Measurements from ENCODE around the gene BIRC6. TPM values are rescaled to one million over a fixed set of nuclear protein-coding genes. Genes with fewer than 3 reads are reported as not detected.

Gene BIRC6
- total RNA-seq, 2 experiments from 2014 or later: 95.0 to 103 TPM

DNA sequence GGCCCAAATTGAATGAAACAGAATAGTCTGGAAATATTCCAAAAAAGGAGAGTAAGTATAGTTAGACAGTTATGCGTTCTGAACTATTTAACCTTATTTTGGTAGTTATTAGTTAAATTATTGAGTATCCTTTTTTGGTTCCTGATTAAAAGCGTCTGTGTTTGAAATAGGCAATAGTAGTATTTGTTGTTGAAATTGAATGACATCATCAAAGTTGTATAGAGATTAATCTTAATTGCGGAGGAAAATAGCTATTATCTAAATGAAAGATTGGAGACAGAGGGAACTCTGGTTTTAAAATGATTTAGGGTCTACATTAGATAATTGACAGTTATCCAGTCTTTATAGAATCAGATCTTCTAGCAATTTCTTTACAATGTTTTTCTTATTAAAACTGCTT, 115.8 kb downstream of the BIRC6 start:
- CTCF ChIA-PET: no interaction called here
- Mint-ChIP-seq H3K9me3 (no peaks in the 10 kb centered on the region), H3K4me1 (peaks cover 17% of the 10 kb centered on the region), H3K36me3 (ENCODE audit: low read depth) (peaks cover 59% of the 10 kb centered on the region), H3K27me3 (no peaks in the 10 kb centered on the region), H3K4me3 (no peak overlapping the region), H3K27ac (no peak overlapping the region)
- DNase-seq: no peak
- POLR2A ChIA-PET: no interaction called here

DNA sequence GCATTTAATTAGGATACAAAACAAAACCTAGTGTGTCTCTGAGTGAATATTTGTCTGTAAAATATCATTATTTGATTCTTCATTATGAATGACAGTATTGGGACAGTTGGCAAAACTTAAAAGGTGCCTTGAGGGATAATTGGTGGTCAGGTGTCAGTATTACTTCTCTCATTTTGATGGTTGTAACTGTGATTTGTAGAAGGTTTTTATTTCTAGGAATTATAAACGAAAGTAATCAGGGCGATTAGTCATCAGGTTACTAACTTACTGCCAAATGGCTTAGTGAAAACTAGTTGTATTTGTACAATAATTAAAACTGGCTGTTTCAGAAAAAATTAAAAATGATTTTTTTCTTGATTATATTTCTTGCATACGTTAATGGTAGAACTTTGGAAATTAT, 117.6 kb downstream of the BIRC6 start:
- CTCF ChIA-PET: no interaction called here
- no peak overlapping the region for H3K4me3 Mint-ChIP-seq
- no peaks in the 10 kb centered on the region for H3K9me3 Mint-ChIP-seq
- POLR2A ChIA-PET: interaction anchor here (0.9 kb wide), 1 partner anchor 16 kb away, joined by 3 read pairs; no protein-coding TSS in a partner anchor
- peaks cover 58% of the 10 kb centered on the region for H3K36me3 Mint-ChIP-seq (ENCODE audit: low read depth)
- DNase-seq: no peak
- H3K4me1 Mint-ChIP-seq: peaks cover 17% of the 10 kb centered on the region
- no peak overlapping the region for H3K27ac Mint-ChIP-seq
- H3K27me3 Mint-ChIP-seq: no peaks in the 10 kb centered on the region

DNA sequence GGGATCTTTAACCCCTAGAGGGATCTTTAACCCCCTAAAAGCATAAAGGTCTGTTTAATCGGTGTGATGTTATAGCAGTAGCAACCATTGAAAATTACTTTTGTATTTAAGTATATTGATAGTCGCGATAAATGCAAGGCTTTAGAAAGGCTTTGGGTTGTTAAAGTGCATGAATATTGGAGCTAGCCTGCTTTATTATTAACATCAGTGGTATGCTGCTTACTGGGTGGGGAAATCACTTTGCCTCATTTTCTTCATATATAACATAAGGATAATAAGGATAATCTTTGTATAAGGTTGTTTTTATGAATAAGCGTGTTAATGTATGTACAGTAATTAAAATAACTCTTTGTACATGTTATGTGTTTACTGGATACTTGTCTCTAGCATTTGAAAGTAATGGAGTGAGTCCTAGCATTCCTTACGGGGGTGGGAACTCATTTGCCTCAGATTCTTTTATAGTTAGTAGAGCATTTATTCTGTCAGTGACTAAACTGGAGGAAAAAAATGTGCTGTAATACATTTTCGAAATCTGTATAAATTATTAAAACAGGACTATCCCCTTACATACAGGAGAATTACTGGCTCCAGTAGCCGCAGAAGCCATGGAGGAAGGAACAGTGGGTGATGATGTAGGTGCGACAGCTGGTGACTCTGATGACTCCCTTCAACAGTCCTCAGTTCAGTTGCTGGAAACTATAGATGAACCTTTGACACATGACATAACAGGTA, 122.2 kb downstream of the BIRC6 start:
- ChIA-PET CTCF (no interaction called here), POLR2A (no interaction called here)
- H3K4me1 Mint-ChIP-seq: peaks cover 11% of the 10 kb centered on the region
- peaks cover 60% of the 10 kb centered on the region for H3K36me3 Mint-ChIP-seq (ENCODE audit: low read depth)
- H3K27ac Mint-ChIP-seq: no peak overlapping the region
- no peaks in the 10 kb centered on the region for H3K9me3 Mint-ChIP-seq
- no peak overlapping the region for H3K4me3 Mint-ChIP-seq
- DNase-seq: no peak
- H3K27me3 Mint-ChIP-seq: no peaks in the 10 kb centered on the region

DNA sequence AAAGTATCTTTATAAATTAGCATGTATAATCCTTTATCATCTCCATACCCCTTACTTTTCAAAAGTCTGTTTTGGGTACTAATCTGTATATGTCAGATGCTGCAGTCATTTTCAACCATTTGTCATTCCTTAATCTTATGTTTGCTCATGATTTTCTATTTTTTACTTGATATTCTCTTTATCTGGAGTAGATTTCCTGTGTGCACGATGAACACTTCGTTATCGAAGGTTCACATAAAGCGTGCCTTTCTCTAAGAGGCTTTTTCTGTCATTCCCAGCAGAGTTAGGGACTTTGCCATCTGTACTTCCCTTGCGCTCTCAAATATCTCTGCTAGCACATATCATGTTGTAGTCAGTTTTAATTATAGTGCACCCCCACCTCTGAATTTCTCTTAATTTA, 123.2 kb downstream of the BIRC6 start:
- H3K27me3 Mint-ChIP-seq: no peaks in the 10 kb centered on the region
- H3K36me3 Mint-ChIP-seq (ENCODE audit: low read depth): peaks cover 60% of the 10 kb centered on the region
- H3K4me3 Mint-ChIP-seq: no peak overlapping the region
- no peak for DNase-seq
- no peaks in the 10 kb centered on the region for H3K9me3 Mint-ChIP-seq
- CTCF ChIA-PET: interaction anchor here (0.9 kb wide), 1 partner anchor 17 kb away, joined by 4 read pairs; no protein-coding TSS in a partner anchor
- peaks cover 3% of the 10 kb centered on the region for H3K4me1 Mint-ChIP-seq
- POLR2A ChIA-PET: no interaction called here
- no peak overlapping the region for H3K27ac Mint-ChIP-seq

DNA sequence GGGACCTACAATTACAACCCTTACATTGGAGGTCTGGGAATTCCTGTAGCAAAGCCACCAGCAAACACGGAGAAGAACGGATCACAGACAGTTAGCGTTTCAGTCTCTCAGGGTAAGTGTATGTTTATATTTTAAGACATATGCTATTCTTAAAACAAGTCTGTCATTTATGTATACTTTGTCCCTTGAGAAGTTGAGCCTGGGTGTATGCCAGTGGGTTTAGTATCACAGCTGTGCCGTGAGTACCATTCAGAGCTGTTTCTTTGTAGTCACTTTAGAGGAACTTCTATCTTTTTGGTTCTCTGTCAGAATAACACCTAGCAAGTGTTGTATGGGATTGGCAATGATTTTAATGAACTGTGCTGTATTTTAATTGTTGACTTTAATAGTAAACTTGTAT, 125.6 kb downstream of the BIRC6 start:
- Mint-ChIP-seq H3K9me3 (no peaks in the 10 kb centered on the region), H3K27me3 (no peaks in the 10 kb centered on the region), H3K4me3 (no peak overlapping the region), H3K27ac (no peak overlapping the region), H3K36me3 (ENCODE audit: low read depth) (peaks cover 65% of the 10 kb centered on the region), H3K4me1 (peaks cover 2% of the 10 kb centered on the region)
- ChIA-PET CTCF (no interaction called here), POLR2A (no interaction called here)
- no peak for DNase-seq

DNA sequence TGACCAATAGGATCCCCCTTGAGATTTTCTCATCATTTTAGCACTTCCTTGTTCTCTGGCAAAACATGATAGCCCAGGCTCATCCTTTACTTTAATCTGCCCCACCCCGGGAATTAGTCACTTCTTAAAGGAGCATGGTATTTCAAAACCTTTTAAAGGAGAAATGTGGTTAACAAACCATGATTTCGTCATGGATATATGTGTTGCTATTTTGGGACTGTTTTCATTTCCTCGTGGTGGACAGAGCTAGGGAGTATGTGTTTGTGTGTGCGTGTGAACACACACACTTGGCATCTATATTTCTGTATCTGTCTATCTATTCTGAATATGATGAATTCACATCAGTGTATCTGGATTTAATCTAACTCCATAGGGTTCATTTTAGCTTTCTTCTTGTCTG, 128.1 kb downstream of the BIRC6 start:
- CTCF ChIA-PET: no interaction called here
- DNase-seq: no peak
- POLR2A ChIA-PET: interaction anchor here (1.1 kb wide), 1 partner anchor 9 kb away, joined by 3 read pairs; no protein-coding TSS in a partner anchor
- no peaks in the 10 kb centered on the region for H3K27me3 Mint-ChIP-seq
- no peak overlapping the region for H3K27ac Mint-ChIP-seq
- no peaks in the 10 kb centered on the region for H3K9me3 Mint-ChIP-seq
- H3K36me3 Mint-ChIP-seq (ENCODE audit: low read depth): peaks cover 59% of the 10 kb centered on the region
- H3K4me1 Mint-ChIP-seq: peaks cover 2% of the 10 kb centered on the region
- H3K4me3 Mint-ChIP-seq: no peak overlapping the region

DNA sequence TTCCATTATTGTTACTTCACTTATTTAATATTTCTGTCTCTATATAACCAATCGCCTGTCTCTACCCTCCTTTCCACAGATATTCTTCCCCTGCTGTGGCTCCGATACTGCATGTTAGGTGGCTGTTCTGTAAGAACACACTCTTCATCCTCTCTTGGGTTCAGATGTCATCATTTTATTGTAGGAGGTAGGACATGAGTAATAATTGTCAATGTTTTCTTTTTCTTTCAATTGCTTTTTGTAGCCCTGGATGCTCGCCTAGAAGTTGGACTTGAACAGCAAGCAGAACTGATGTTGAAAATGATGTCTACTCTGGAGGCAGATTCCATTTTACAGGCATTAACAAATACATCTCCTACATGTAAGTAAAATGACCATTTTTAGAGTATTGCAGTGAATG, 128.6 kb downstream of the BIRC6 start:
- peaks cover 58% of the 10 kb centered on the region for H3K36me3 Mint-ChIP-seq (ENCODE audit: low read depth)
- no peak overlapping the region for H3K27ac Mint-ChIP-seq
- H3K9me3 Mint-ChIP-seq: no peaks in the 10 kb centered on the region
- H3K4me1 Mint-ChIP-seq: peaks cover 2% of the 10 kb centered on the region
- ChIA-PET POLR2A (interaction anchor here (1.1 kb wide), 1 partner anchor 10 kb away, joined by 3 read pairs; no protein-coding TSS in a partner anchor), CTCF (no interaction called here)
- H3K4me3 Mint-ChIP-seq: no peak overlapping the region
- no peaks in the 10 kb centered on the region for H3K27me3 Mint-ChIP-seq
- DNase-seq: no peak

DNA sequence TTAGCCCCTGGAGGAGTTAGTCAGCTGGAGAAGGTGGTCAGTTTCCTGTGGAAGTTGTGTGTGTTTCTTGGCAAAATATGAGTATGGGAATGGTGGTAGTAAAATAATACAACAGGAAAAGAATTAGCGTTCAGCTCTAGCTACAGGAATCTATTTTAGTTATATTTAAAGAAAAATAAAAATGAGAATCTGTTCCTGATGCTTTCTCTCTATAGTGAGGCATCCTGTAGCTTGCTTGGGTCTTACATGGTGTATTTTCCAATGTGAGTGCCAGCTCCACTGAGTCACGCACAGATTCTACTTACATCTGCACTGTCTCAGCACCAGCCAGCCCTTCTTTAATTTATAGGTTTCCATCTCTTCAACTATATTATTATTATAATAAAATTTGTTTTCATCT, 132.2 kb downstream of the BIRC6 start:
- POLR2A ChIA-PET: no interaction called here
- H3K9me3 Mint-ChIP-seq: no peaks in the 10 kb centered on the region
- H3K27ac Mint-ChIP-seq: no peak overlapping the region
- peaks cover 47% of the 10 kb centered on the region for H3K36me3 Mint-ChIP-seq (ENCODE audit: low read depth)
- no peak for DNase-seq
- H3K27me3 Mint-ChIP-seq: no peaks in the 10 kb centered on the region
- H3K4me3 Mint-ChIP-seq: no peak overlapping the region
- peaks cover 2% of the 10 kb centered on the region for H3K4me1 Mint-ChIP-seq
- CTCF ChIA-PET: no interaction called here

DNA sequence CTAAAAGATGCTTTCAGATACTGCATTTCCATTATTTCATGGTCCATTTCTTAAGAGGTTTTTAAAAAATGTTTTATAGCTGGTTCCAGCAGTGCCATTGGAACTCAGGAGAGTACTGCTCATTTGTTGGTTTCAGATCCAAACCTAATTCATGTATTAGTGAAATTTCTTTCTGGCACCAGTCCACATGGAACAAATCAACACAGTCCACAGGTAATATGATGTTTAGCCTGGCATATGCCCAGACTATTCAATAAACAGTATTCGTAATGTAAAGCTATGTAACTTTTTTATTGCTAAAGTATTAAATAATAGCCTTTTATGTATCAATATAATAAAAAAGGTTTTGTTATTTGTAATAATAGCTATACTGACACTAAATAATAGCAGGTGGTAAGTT, 134.5 kb downstream of the BIRC6 start:
- no peak for DNase-seq
- Mint-ChIP-seq H3K4me1 (no peaks in the 10 kb centered on the region), H3K4me3 (no peak overlapping the region), H3K27ac (no peak overlapping the region), H3K9me3 (no peaks in the 10 kb centered on the region), H3K36me3 (ENCODE audit: low read depth) (peaks cover 30% of the 10 kb centered on the region), H3K27me3 (no peaks in the 10 kb centered on the region)
- CTCF ChIA-PET: no interaction called here
- POLR2A ChIA-PET: no interaction called here

DNA sequence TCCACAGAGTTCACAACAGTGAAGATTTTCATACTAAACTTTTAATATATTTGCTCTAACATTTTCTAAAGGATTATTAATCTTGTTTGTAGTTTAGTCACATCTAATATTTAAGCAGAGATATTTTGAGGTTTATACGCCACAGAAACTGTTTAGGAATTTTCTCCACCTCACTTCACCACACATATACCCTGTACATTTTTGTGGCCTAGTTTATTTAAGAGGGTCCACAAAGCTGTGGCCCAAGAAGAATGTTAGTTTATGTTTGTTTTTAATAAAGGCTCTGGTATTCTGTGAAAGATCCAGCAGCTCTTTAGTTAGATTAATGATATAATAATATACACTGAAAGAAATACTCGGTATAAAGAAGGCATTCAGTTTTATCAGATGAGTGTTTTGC, 138.3 kb downstream of the BIRC6 start:
- no peaks in the 10 kb centered on the region for H3K4me1 Mint-ChIP-seq
- CTCF ChIA-PET: no interaction called here
- no peak for DNase-seq
- H3K27ac Mint-ChIP-seq: no peak overlapping the region
- no peaks in the 10 kb centered on the region for H3K27me3 Mint-ChIP-seq
- no peak overlapping the region for H3K4me3 Mint-ChIP-seq
- H3K36me3 Mint-ChIP-seq (ENCODE audit: low read depth): peaks cover 35% of the 10 kb centered on the region
- no peaks in the 10 kb centered on the region for H3K9me3 Mint-ChIP-seq
- POLR2A ChIA-PET: no interaction called here

DNA sequence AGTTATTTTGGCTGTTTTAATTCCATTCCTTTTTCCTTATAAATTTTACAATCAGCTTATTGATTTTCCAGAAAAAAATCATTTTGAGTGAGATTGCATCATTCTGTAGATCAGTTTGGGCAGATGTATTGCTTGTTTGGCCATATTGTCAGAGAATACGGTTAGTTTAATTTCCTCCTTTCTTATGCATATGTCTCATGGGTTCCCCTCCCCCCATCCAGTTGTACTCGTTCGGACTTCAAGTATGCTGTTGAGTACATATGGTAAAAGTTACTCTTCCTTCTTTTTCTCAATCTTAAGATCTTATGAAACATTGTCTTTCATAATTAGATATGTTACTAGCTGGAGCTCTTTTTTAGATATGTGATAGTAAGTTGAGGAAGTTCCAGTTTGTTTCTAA, 139.8 kb downstream of the BIRC6 start:
- H3K36me3 Mint-ChIP-seq (ENCODE audit: low read depth): peaks cover 29% of the 10 kb centered on the region
- H3K9me3 Mint-ChIP-seq: no peaks in the 10 kb centered on the region
- no peaks in the 10 kb centered on the region for H3K4me1 Mint-ChIP-seq
- H3K27ac Mint-ChIP-seq: peak overlapping the region; percentile 25
- ChIA-PET CTCF (interaction anchor here (0.7 kb wide), 1 partner anchor 16 kb away, joined by 4 read pairs; no protein-coding TSS in a partner anchor), POLR2A (no interaction called here)
- H3K4me3 Mint-ChIP-seq: no peak overlapping the region
- no peak for DNase-seq
- H3K27me3 Mint-ChIP-seq: no peaks in the 10 kb centered on the region

DNA sequence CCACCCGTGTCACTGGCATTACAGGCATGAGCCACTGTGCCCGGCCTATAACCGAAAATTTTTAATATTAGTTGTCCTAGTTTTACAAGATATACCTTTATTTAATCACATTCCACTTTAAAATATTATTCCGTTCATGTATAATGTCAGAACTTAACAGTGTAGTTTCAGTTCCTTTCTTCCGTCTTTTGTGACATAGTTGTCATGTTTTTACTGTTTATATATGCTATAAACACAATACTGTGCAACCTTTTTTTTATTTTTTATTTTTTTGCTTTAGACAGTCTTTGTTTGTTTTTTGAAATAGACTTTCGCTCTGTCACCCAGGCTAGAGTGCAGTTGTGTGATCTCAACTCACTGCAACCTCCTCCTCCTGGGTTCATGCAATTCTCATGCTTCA, 141.5 kb downstream of the BIRC6 start:
- ChIA-PET POLR2A (no interaction called here), CTCF (interaction anchor here (0.6 kb wide), 1 partner anchor 122 kb away, joined by 6 read pairs; no protein-coding TSS in a partner anchor)
- no peak for DNase-seq
- H3K9me3 Mint-ChIP-seq: no peaks in the 10 kb centered on the region
- no peaks in the 10 kb centered on the region for H3K4me1 Mint-ChIP-seq
- no peak overlapping the region for H3K27ac Mint-ChIP-seq
- no peaks in the 10 kb centered on the region for H3K27me3 Mint-ChIP-seq
- peaks cover 33% of the 10 kb centered on the region for H3K36me3 Mint-ChIP-seq (ENCODE audit: low read depth)
- no peak overlapping the region for H3K4me3 Mint-ChIP-seq

DNA sequence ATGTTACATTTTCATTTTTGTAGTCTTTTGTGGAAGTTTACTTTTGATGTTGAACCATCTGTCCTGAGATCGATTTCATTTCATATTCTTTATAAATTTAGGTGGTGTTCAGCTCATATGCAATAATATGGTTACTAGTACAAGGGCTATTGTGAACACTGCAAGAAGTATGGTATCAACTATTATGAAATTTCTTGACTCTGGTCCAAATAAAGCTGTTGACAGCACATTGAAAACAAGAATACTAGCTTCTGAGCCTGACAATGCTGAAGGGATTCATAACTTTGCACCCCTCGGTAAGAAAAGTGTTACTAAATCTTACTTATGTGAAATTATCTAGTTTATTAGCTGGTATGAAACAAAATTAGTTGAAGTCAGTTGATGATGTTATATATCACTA, 146.1 kb downstream of the BIRC6 start:
- no peak overlapping the region for H3K27ac Mint-ChIP-seq
- ChIA-PET POLR2A (no interaction called here), CTCF (no interaction called here)
- no peak overlapping the region for H3K4me3 Mint-ChIP-seq
- H3K27me3 Mint-ChIP-seq: no peaks in the 10 kb centered on the region
- no peaks in the 10 kb centered on the region for H3K4me1 Mint-ChIP-seq
- no peaks in the 10 kb centered on the region for H3K9me3 Mint-ChIP-seq
- peaks cover 34% of the 10 kb centered on the region for H3K36me3 Mint-ChIP-seq (ENCODE audit: low read depth)
- DNase-seq: no peak

DNA sequence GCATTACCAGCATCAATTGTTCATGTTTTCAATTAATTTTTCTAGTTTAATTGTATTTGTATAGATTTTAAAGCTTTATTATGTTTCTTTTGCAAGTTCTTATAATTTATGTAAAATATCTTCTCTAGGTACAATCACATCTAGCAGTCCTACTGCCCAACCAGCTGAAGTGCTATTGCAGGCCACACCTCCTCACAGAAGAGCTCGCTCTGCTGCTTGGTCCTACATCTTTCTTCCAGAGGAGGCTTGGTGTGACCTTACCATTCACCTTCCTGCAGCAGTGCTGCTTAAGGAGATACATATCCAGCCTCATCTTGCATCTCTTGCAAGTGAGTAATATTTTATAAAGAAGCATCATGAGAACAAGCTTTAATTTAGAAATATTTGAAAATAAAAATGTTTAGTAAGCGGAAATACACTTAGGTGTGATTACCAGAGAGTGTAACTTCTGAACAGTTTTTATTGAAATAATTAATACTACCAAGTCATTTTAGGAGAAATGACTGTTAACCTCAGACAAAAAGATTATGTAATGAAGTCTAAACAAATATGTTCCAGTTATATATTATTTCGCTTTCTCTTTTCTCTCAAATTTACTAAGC, 148.2 kb downstream of the BIRC6 start:
- no peak for DNase-seq
- peaks cover 36% of the 10 kb centered on the region for H3K36me3 Mint-ChIP-seq (ENCODE audit: low read depth)
- no peaks in the 10 kb centered on the region for H3K27me3 Mint-ChIP-seq
- no peaks in the 10 kb centered on the region for H3K4me1 Mint-ChIP-seq
- ChIA-PET CTCF (no interaction called here), POLR2A (interaction anchor here (0.9 kb wide), 1 partner anchor 71 kb away, joined by 3 read pairs; no protein-coding TSS in a partner anchor)
- H3K9me3 Mint-ChIP-seq: no peaks in the 10 kb centered on the region
- H3K27ac Mint-ChIP-seq: no peak overlapping the region
- no peak overlapping the region for H3K4me3 Mint-ChIP-seq

Measured in activated CD4-positive, alpha-beta memory T cell treated with anti-CD3 and anti-CD28 coated beads, Interleukin-2, amount 10 ng/mL, durations not matched to agents 7 days and 5 days (primary cell).